ENCODE measurements around the gene IL18R1.

Gene IL18R1

DNA sequence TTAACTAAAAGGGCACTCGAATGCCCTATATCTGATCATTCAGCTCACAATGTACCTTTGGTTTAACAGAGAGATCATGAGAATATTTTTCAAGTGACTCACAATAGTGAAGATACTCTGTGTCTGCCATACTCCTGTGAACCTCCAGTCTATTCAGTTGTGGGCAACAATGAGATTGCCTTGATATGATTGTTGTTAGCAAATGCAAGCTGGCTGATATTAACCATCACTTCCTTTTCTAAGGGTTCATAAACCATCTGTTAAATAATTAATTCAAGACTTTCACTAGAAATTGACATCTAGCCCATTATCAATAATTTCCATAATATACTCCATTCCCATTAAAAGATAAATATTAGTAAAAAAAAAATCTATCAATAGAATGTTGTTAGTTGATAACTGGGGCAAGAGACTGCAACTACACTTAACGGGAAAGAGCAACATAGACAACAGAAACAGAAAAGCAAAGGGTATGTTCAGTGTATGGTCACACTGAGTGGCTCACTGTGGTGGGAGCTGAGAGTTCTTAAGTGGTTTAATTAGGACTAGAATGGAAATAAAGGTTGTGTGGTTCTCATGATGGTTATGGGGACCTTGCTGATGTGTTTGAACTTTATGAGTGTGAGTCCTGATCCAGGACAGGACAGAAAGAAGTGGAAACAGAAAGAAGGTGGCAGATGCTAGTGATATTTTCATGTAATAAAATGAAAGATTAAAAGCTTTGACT lies 79.2 kb downstream of the IL18R1 start:
- DNase-seq (ENCODE audit: low spot score) = no peak

DNA sequence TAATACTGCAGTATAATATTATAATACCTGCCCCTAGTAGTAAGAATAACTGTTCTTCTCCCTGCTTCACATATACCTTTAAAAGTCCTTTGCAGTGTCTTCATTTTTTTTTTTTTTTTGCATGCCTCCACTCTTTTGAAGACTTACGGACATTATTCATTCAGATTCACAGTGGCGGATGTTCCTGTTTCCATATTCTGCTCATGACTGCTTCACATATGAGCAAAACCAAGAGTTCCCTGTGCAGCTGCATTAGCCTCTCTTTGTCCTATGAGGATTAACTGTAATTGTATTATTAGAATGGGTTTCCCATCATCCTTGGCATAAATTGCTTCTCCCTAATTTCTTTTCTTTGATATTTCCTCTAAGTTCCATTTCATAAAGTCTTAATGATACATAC lies 80.1 kb downstream of the IL18R1 start:
- DNase-seq (ENCODE audit: low spot score) = no peak

DNA sequence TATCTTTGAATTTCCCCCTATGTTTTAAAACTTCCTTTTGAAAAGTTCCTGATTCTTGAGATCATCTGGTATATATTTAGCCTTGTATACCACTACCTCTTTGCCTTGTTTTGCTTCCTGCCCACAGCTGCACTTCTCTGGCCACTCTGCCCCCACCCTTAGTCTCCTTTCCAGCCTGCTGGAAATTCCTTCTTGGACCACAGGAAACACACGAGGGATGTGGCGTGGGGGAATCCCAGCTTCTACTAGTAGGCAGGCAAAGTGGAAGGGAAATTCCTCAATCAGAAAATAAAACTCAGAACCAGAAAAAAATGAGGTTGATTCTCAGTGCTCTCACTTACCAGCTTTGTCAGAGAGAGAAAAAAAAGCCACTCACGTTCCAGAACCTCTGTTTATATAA lies 80.7 kb downstream of the IL18R1 start:
- DNase-seq (ENCODE audit: low spot score) = peak; percentile 21

DNA sequence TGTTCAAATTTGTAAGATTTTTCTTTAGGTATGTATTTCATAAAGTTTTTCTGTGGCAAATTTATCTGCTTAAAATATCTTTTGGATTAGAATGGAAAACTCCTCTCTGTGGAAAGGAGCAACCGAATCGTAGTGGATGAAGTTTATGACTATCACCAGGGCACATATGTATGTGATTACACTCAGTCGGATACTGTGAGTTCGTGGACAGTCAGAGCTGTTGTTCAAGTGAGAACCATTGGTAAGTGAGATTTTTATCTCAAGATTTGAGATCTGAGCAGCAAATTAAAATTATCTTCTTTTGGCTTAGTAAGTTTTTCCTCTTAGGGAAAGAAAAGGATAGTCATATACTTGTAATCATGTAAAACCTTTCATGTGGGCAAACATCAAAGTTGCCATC lies 81.5 kb downstream of the IL18R1 start:
- DNase-seq (ENCODE audit: low spot score) = no peak

DNA sequence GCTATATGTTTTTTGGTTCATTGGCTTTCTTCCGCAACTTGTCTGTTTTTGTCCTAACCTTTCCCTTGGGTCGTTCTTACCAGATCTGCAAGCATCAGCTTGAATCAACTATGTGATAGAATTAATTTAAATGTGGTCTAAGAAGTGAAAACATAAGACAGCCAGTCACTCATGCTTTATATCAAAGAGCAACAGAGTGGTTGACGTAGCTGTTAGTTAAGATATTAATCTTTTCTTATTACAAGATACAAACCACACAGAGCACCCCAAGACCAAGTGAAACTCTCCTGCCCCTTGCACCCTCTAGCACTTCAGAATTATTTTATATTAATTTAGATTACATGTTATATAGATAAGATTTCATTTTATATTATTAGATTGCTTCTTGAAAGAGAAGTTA lies 82.5 kb downstream of the IL18R1 start:
- no peak for DNase-seq (ENCODE audit: low spot score)

DNA sequence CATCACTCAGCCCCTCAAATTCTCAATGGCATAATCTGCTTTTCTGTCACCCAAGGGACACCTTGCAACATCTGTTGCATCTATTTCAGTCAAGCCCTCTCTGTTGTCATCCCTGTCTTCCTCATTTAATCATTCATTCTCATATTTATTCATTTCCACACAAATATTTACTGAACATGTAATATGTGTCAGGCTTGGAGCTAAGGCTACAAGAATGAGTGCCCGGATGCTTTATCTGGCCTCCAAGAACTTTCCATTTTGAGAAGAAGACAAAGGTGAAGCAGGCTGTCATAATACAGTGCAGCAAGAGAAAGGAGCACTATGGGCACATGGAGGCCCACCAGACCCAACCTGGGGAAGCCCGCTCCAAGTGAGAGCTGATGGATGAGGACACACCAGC lies 83.0 kb downstream of the IL18R1 start:
- no peak for DNase-seq (ENCODE audit: low spot score)

DNA sequence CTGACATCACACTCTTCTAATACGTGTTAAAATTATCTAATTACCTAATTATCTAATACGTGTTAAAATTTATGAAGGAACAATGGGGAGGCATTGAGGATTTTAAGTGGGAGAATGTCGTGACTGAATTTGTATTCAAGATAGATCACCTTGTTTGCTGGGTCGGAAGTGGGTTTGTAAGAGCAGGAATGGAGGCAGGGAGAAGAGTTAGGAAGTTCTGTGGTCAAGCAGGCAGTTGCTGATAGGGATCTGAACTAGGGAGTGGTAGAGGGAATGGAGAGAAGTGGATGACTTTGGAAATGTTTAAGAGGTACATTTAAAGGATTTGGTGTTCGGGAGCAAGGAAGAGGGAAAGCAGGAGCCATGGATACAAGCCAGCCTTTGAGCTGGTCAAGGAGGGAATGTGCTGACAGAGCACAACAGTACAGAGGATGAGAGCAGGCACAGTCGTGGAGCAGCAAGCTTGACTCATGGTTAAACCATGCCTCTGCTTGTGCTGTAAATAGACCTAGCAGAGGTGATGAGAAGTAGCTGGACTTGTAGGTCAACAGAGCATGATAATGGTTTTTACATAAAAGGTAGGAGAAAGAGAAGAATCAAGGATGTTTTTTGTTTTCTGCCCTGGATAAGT lies 83.6 kb downstream of the IL18R1 start:
- DNase-seq (ENCODE audit: low spot score) = no peak

DNA sequence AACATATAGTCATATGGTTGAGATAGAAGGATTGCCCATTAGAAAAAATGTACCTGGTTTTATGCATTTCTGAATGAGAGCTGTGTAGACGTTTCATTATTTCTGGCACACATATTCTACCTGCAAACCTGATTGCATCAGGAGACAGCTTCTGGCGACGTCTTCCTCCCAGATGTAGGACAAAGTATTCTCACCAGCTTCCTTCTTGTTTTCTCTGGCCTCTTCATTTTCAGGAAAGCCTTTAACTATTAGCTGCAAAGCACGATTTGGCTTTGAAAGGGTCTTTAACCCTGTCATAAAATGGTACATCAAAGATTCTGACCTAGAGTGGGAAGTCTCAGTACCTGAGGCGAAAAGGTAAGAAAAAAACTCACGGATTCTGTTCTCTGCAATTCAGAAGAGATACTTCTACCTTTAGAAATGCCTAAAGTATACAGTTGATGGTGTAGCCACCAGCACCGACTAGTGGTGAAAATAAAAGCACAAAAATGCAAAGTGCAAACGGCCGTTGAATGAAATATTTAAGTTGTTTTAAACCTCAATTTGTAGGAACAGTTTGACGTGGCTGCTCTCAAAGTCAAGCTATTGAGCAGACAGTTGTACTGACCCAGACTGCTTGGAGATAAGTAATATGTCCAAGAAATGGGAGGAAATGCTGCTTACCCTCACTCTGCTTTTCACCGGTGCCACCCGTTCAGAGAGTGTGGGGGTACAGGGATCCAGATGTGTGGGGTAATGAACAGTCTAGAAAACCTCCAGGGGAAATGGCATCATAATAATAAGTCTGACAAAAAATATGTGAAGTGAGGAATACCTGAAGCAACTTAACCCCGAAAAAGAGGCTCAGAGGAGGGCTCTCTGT lies 87.6 kb downstream of the IL18R1 start:
- DNase-seq (ENCODE audit: low spot score) = peak; percentile 43

DNA sequence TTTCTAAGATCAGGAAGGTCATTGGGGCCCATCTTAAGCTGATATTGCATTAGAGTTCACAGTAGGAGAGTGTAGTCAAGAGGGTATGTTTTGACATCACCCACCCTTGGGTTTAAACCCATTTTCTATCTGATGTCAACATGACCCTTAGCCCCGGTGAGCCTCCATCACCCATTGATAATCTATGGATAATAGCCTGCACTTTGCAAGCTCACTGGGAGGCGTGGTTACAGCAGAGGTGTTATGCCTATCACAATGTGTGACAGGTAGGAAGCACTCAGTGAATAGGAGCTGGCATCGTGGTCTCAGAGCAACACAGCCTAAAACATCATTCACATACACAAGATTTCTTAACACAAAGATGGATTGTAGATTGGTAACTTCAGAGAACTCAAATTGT lies 88.6 kb downstream of the IL18R1 start:
- no peak for DNase-seq (ENCODE audit: low spot score)

DNA sequence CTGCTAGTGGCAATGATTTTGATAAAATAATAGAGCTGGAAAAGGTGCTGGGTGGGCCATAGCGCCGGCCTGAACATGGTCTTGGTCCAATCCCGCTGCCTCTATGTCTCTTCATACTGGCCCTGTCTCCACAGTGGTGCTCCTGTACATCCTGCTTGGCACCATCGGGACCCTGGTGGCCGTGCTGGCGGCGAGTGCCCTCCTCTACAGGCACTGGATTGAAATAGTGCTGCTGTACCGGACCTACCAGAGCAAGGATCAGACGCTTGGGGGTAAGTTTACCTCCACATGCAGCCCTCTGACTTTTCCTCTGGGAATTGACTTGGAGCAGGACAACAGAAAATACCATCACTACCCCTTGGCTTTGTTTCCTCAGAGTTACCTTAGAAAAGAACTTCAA lies 91.3 kb downstream of the IL18R1 start:
- DNase-seq (ENCODE audit: low spot score) = no peak

Data from pons (tissue), 1 donor.